ENCODE results near the gene BAZ1A. TPM values are rescaled to one million over a fixed set of nuclear protein-coding genes. Genes with fewer than 3 reads are reported as not detected.

BAZ1A gene
- total and polyA plus RNA-seq, 9 of the 15 experiments (the other 6 are each of a cell fraction or from before 2014, with no cell fraction given): 22.0 to 71.2 (median 39.1) TPM

DNA sequence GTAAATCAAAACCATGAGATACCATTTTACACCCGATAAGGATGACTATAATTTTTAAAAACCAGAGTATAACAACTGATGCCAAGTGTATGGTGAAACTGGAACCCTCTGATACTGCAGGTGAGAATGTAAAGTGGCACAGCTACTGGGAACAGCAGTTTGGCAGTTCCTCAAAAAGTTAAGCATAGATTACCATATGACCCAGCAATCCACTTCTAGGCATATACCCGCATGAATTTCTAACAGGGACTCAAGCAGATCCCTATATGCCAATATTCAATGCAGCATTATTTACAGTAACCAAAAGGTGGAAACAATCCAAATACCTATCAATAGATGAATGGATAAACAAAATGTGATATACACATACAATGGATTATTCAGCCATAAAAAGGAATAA, 57.4 kb downstream of the BAZ1A start (continued):
- TF ChIP-seq, protein P1, sequence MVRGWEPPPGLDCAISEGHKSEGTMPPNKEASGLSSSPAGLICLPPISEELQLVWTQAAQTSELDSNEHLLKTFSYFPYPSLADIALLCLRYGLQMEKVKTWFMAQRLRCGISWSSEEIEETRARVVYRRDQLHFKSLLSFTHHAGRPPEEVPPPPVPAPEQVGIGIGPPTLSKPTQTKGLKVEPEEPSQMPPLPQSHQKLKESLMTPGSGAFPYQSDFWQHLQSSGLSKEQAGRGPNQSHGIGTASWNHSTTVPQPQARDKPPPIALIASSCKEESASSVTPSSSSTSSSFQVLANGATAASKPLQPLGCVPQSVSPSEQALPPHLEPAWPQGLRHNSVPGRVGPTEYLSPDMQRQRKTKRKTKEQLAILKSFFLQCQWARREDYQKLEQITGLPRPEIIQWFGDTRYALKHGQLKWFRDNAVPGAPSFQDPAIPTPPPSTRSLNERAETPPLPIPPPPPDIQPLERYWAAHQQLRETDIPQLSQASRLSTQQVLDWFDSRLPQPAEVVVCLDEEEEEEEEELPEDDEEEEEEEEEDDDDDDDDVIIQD (CRISPR knock-in tag; IDR thresholded peaks at IDR 0.05): no peak
- TF ChIP-seq, protein P2, sequence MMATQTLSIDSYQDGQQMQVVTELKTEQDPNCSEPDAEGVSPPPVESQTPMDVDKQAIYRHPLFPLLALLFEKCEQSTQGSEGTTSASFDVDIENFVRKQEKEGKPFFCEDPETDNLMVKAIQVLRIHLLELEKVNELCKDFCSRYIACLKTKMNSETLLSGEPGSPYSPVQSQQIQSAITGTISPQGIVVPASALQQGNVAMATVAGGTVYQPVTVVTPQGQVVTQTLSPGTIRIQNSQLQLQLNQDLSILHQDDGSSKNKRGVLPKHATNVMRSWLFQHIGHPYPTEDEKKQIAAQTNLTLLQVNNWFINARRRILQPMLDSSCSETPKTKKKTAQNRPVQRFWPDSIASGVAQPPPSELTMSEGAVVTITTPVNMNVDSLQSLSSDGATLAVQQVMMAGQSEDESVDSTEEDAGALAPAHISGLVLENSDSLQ (IDR thresholded peaks at IDR 0.05): no peak
- no peak for TF ChIP-seq ETV1 (tag; conservative IDR thresholded peaks at IDR 0.05; ENCODE audit: low read depth)

DNA sequence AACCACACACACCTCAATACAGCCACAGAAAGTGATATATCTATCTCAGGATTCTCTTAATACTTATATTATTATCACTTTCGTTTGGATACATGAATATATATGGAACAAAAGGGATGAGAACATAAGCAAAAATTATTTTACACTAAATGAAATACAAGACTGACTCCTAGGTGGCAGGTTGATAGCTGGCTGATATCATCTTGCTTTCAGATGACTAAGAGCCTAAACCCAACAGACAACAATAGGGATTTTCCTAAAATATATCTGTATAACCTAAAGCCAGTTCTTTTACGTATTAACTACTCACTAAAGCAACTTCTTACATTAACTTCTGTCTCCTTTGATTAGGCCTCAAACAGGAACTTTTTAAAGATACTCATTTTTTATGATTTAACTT, 65.1 kb downstream of the BAZ1A start:
- no peaks in the 10 kb centered on the region for H3K9me1 ChIP-seq (ENCODE audit: control insufficient read depth, insufficient read depth, low read length)
- intact Hi-C loops (cut with micrococcal nuclease) (no loop called here), in situ Hi-C loops (cut with MboI) (no loop called here)
- DNase-seq (ENCODE audit: extremely low read depth in 1 of 4, low spot score in 3 of 4) (no peak), ATAC-seq (no peak), FAIRE-seq (no peak)
- H3K27ac ChIP-seq (ENCODE audit: extremely low read depth, low read depth, low read length): no peak overlapping the region
- no peak for TF ChIP-seq ZNF668 (CRISPR knock-in tag; IDR thresholded peaks at IDR 0.05)
- no peak for TF ChIP-seq SMAD3 (CRISPR knock-in tag; conservative IDR thresholded peaks at IDR 0.05)
- TF ChIP-seq, protein P3, sequence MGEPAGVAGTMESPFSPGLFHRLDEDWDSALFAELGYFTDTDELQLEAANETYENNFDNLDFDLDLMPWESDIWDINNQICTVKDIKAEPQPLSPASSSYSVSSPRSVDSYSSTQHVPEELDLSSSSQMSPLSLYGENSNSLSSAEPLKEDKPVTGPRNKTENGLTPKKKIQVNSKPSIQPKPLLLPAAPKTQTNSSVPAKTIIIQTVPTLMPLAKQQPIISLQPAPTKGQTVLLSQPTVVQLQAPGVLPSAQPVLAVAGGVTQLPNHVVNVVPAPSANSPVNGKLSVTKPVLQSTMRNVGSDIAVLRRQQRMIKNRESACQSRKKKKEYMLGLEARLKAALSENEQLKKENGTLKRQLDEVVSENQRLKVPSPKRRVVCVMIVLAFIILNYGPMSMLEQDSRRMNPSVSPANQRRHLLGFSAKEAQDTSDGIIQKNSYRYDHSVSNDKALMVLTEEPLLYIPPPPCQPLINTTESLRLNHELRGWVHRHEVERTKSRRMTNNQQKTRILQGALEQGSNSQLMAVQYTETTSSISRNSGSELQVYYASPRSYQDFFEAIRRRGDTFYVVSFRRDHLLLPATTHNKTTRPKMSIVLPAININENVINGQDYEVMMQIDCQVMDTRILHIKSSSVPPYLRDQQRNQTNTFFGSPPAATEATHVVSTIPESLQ (CRISPR knock-in tag; IDR thresholded peaks at IDR 0.05): no peak
- no peak for TF ChIP-seq TAF7 (tag; IDR thresholded peaks at IDR 0.05)
- TF ChIP-seq ZNF586 (CRISPR knock-in tag; conservative IDR thresholded peaks at IDR 0.05): no peak
- TF ChIP-seq, protein P4, sequence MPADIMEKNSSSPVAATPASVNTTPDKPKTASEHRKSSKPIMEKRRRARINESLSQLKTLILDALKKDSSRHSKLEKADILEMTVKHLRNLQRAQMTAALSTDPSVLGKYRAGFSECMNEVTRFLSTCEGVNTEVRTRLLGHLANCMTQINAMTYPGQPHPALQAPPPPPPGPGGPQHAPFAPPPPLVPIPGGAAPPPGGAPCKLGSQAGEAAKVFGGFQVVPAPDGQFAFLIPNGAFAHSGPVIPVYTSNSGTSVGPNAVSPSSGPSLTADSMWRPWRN (IDR thresholded peaks at IDR 0.05; ENCODE audit: low read depth): no peak
- TF ChIP-seq, protein P5, sequence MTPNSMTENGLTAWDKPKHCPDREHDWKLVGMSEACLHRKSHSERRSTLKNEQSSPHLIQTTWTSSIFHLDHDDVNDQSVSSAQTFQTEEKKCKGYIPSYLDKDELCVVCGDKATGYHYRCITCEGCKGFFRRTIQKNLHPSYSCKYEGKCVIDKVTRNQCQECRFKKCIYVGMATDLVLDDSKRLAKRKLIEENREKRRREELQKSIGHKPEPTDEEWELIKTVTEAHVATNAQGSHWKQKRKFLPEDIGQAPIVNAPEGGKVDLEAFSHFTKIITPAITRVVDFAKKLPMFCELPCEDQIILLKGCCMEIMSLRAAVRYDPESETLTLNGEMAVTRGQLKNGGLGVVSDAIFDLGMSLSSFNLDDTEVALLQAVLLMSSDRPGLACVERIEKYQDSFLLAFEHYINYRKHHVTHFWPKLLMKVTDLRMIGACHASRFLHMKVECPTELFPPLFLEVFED (CRISPR knock-in tag; conservative IDR thresholded peaks at IDR 0.05): no peak
- no peak for TF ChIP-seq ZNF644 (tag; IDR thresholded peaks at IDR 0.05; ENCODE audit: low read depth)
- TF ChIP-seq CHCHD3 (CRISPR knock-in tag; IDR thresholded peaks at IDR 0.05): no peak
- no peak for TF ChIP-seq ZBTB8A (IDR thresholded peaks at IDR 0.05; ENCODE audit: partially characterized antibody)
- CTCF ChIA-PET (ENCODE audit: low intra/inter-chr PET ratio): no interaction called here
- peaks cover 55% of the 10 kb centered on the region for H3K36me3 ChIP-seq (ENCODE audit: control insufficient read depth, insufficient read depth, low read length)
- 41% methylated on average over 2 of the region's 2 CpGs for WGBS (ENCODE audit: insufficient coverage, low coverage, missing lambda C conversion rate)
- no TSS peak for BruUV-seq (replicated peaks)
- H3K9me3 ChIP-seq (replicated peaks; ENCODE audit: control insufficient read depth, insufficient read depth, low read depth, low read length): no peaks in the 10 kb centered on the region
- no peak overlapping the region for H3K4me3 ChIP-seq
- no peaks in the 10 kb centered on the region; a peak in 1 of 5 replicates for H3K4me1 ChIP-seq (replicated peaks in 1 of 2; ENCODE audit: control insufficient read depth in 2 of 2, insufficient read depth in 2 of 2, low read length in 2 of 2)
- POLR2A ChIA-PET: no interaction called here
- H3K27me3 ChIP-seq (ENCODE audit: control insufficient read depth in 2 of 2, insufficient read depth in 2 of 2, low read length in 2 of 2): no peaks in the 10 kb centered on the region
- H3K4me2 ChIP-seq (ENCODE audit: insufficient read depth, low read length): no peak overlapping the region
- no peaks in the 10 kb centered on the region for H4K20me1 ChIP-seq (replicated peaks; ENCODE audit: control insufficient read depth, insufficient read depth, low read length)
- no peak overlapping the region for H3K9ac ChIP-seq (ENCODE audit: insufficient read depth in 1 of 2, low read depth in 2 of 2, low read length in 2 of 2)
- H2AFZ ChIP-seq (ENCODE audit: low read depth, low read length): no peak overlapping the region
- H3K79me2 ChIP-seq (ENCODE audit: control insufficient read depth, insufficient read depth, low read length): peaks cover 5% of the 10 kb centered on the region; the same call in 2 of the 3 replicates
